Activated T-cell treated with anti-CD3 and anti-CD28 coated beads for 48 hours (primary cell): ENCODE data around the gene SETD7.

Experiments used
- DNase-seq: peaks from one replicate; pipeline ENCODE4 v3.0.0-alpha.2; 2020; ENCODE audit warnings: low read depth

SETD7 gene

GRCh38 chr4:139556071-139556723 is at the start of gene SETD7:
Gene SETD7, minus strand, starts transcription at chr4:139556219. Its CDS starts 82 bp downstream, at chr4:139556137.
- DNase-seq: peak; percentile 47

- no peak for DNase-seq
Observed at GRCh38 chr4:139605516-139605915, 49.5 kb upstream of the SETD7 start.

- no peak for DNase-seq
Observed at GRCh38 chr4:139603576-139604410, 47.8 kb upstream of the SETD7 start.

GRCh38 chr4:139602776-139603360 is 46.8 kb upstream of the SETD7 start:
- no peak for DNase-seq

GRCh38 chr4:139600662-139601061 is 44.6 kb upstream of the SETD7 start:
- DNase-seq: no peak

GRCh38 chr4:139599594-139600374 is 43.8 kb upstream of the SETD7 start:
- no peak for DNase-seq

GRCh38 chr4:139599076-139599475 is 43.1 kb upstream of the SETD7 start:
- DNase-seq: no peak

- no peak for DNase-seq
Observed at GRCh38 chr4:139596684-139597279, 40.8 kb upstream of the SETD7 start.

- DNase-seq: no peak
Observed at GRCh38 chr4:139596034-139596683, 40.1 kb upstream of the SETD7 start.

- DNase-seq: no peak
Observed at GRCh38 chr4:139594591-139595185, 38.7 kb upstream of the SETD7 start.

- DNase-seq: no peak
Observed at GRCh38 chr4:139593091-139593564, 37.1 kb upstream of the SETD7 start.

GRCh38 chr4:139589336-139590018 is 33.5 kb upstream of the SETD7 start:
- DNase-seq: no peak

- DNase-seq: no peak
Observed at GRCh38 chr4:139587446-139587845, 31.4 kb upstream of the SETD7 start.

GRCh38 chr4:139585473-139585872 is 29.5 kb upstream of the SETD7 start:
- DNase-seq: no peak

- DNase-seq: no peak
Observed at GRCh38 chr4:139584784-139585183, 28.8 kb upstream of the SETD7 start.

GRCh38 chr4:139584013-139584412 is 28.0 kb upstream of the SETD7 start:
- no peak for DNase-seq

GRCh38 chr4:139582044-139582443 is 26.0 kb upstream of the SETD7 start:
- no peak for DNase-seq

GRCh38 chr4:139581096-139581495 is 25.1 kb upstream of the SETD7 start:
- DNase-seq: no peak

GRCh38 chr4:139576219-139576618 is 20.2 kb upstream of the SETD7 start:
- no peak for DNase-seq

- DNase-seq: no peak
Observed at GRCh38 chr4:139575072-139575471, 19.1 kb upstream of the SETD7 start.
